Measurements from ENCODE around the gene AKAP9.

DNA sequence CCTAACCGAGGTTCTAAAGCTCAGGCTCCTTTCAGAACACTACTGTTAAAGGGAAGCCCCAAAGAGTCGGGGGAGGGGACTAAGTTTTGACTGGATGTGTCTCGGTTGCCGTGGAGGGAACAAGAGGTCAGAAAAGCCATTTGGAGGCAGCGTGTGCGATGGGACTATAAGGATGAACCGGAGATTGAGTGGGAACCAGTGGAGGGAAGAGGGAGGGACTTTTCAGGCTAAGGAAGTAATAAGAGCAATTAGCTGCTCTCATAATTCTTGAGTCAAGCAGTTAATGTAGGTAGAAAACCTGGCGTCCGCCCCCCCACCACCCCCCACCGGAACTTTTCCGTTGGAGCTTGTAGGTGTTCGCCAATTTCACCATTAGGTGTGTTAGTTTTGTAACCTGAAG lies 491 bp upstream of the AKAP9 start:
- TF ChIP-seq, protein P1, sequence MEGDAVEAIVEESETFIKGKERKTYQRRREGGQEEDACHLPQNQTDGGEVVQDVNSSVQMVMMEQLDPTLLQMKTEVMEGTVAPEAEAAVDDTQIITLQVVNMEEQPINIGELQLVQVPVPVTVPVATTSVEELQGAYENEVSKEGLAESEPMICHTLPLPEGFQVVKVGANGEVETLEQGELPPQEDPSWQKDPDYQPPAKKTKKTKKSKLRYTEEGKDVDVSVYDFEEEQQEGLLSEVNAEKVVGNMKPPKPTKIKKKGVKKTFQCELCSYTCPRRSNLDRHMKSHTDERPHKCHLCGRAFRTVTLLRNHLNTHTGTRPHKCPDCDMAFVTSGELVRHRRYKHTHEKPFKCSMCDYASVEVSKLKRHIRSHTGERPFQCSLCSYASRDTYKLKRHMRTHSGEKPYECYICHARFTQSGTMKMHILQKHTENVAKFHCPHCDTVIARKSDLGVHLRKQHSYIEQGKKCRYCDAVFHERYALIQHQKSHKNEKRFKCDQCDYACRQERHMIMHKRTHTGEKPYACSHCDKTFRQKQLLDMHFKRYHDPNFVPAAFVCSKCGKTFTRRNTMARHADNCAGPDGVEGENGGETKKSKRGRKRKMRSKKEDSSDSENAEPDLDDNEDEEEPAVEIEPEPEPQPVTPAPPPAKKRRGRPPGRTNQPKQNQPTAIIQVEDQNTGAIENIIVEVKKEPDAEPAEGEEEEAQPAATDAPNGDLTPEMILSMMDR (IDR thresholded peaks at IDR 0.05): no peak
- TF ChIP-seq POLR2A (IDR thresholded peaks at IDR 0.05): no peak
- TF ChIP-seq POLR2AphosphoS5 (IDR thresholded peaks at IDR 0.05): no peak
- TF ChIP-seq EP300 (IDR thresholded peaks at IDR 0.05): no peak

All from upper lobe of left lung (tissue), 4 donors.